CD1c-positive myeloid dendritic cell (primary cell): Measurements from ENCODE around the gene CGB3.

Source experiments
- DNase-seq: peaks from one replicate; pipeline ENCODE4 v3.0.0-alpha.2; 2016; ENCODE audit errors: extremely low spot score

The CGB3 gene

GRCh38 chr19:49016067-49016839 is 7.9 kb downstream of the CGB3 start:
- no peak for DNase-seq

- DNase-seq = no peak
Measured at GRCh38 chr19:49014870-49015255, 9.3 kb downstream of the CGB3 start.

- DNase-seq = no peak
Measured at GRCh38 chr19:49014123-49014869, 9.8 kb downstream of the CGB3 start.

GRCh38 chr19:49011194-49011593 is 12.9 kb downstream of the CGB3 start:
- DNase-seq = no peak

- no peak for DNase-seq
Measured at GRCh38 chr19:49010453-49010852, 13.7 kb downstream of the CGB3 start.

GRCh38 chr19:49009828-49010227 is 14.3 kb downstream of the CGB3 start:
- no peak for DNase-seq

- DNase-seq = no peak
Measured at GRCh38 chr19:49006905-49007304, 17.2 kb downstream of the CGB3 start.

- no peak for DNase-seq
Measured at GRCh38 chr19:49004964-49005614, 19.0 kb downstream of the CGB3 start.

GRCh38 chr19:49004133-49004532 is 20.0 kb downstream of the CGB3 start:
- DNase-seq = no peak

GRCh38 chr19:48999481-49000325 is 24.4 kb downstream of the CGB3 start:
- DNase-seq = peak; percentile 71

- peak; percentile 56 for DNase-seq
Measured at GRCh38 chr19:48997972-48998371, 26.2 kb downstream of the CGB3 start.

GRCh38 chr19:48994035-48994386 is 30.1 kb downstream of the CGB3 start:
- no peak for DNase-seq

GRCh38 chr19:48993175-48994034 is 30.7 kb downstream of the CGB3 start, which contains the start of the genes GYS1 and RUVBL2:
Gene GYS1, minus strand, starts transcription at chr19:48993309. Its CDS starts 197 bp downstream, at chr19:48993112.
Gene RUVBL2, plus strand, starts transcription at chr19:48993887. Its CDS starts 25 bp downstream, at chr19:48993912.
- peak; percentile 100 for DNase-seq

- DNase-seq = no peak
Measured at GRCh38 chr19:48992581-48993174, 31.5 kb downstream of the CGB3 start.

- DNase-seq = peak; percentile 69
Measured at GRCh38 chr19:48991873-48992580, 32.1 kb downstream of the CGB3 start.

- DNase-seq = no peak
Measured at GRCh38 chr19:48991011-48991609, 33.0 kb downstream of the CGB3 start.

- DNase-seq = no peak
Measured at GRCh38 chr19:48990400-48990799, 33.7 kb downstream of the CGB3 start.

- DNase-seq = no peak
Measured at GRCh38 chr19:48989701-48990291, 34.3 kb downstream of the CGB3 start.

- no peak for DNase-seq
Measured at GRCh38 chr19:48988860-48989259, 35.3 kb downstream of the CGB3 start.
